SU-DHL-6 (cell line): Measurements from ENCODE around the gene MAPK10.

Experiments used
- H2AFZ ChIP-seq: fragments of 200-600 bp; sonication (generic); 2 replicates; pipeline ENCODE4 v1.6.1; 2014; ENCODE audit warnings: low read depth, mild to moderate bottlenecking, moderate library complexity, mixed read lengths, antibody characterized with exemption, low read length; ENCODE audit not compliant: severe bottlenecking
- H3F3A ChIP-seq: fragments of 200-600 bp; shearing (Covaris generic); 2 replicates; pipeline ENCODE4 v1.6.0; 2016; ENCODE audit warnings: antibody characterized with exemption, mild to moderate bottlenecking; ENCODE audit not compliant: insufficient read depth
- H3K27ac ChIP-seq: fragments of 200-600 bp; sonication (generic); 2 replicates; pipeline ENCODE4 v1.5.1; 2016; ENCODE audit warnings: low read depth, mild to moderate bottlenecking, low read length, moderate library complexity, mixed read lengths
- H3K27me3 ChIP-seq: fragments of 200-600 bp; sonication (generic), shearing (Covaris generic); 2 replicates; pipeline ENCODE4 v1.6.0; 2014; ENCODE audit warnings: mild to moderate bottlenecking, low read length
- H3K36me3 ChIP-seq: fragments of 200-600 bp; sonication (generic); 2 replicates; pipeline ENCODE4 v1.6.1; 2014; ENCODE audit warnings: mild to moderate bottlenecking, low read length, mixed read lengths
- H3K4me2 ChIP-seq: fragments of 300-600, 200-600 bp; shearing (Covaris generic), sonication (generic); 2 replicates; pipeline ENCODE4 v1.6.0; 2014; ENCODE audit warnings: low read length, low read depth, mild to moderate bottlenecking; ENCODE audit not compliant: poor library complexity, severe bottlenecking
- H3K4me3 ChIP-seq: fragments of 200-600 bp; sonication (generic); 2 replicates; pipeline ENCODE4 v1.5.1; 2014; ENCODE audit warnings: antibody characterized with exemption, low read length, mild to moderate bottlenecking, mixed read lengths; ENCODE audit not compliant: insufficient read depth, poor library complexity, severe bottlenecking
- H3K79me2 ChIP-seq: fragments of 200-600 bp; sonication (generic); 2 replicates; pipeline ENCODE4 v1.6.1; 2014; ENCODE audit warnings: mild to moderate bottlenecking, low read length, moderate library complexity; ENCODE audit not compliant: insufficient read depth
- H3K9ac ChIP-seq: fragments of 200-600 bp; sonication (generic); 2 replicates; pipeline ENCODE4 v1.7.0; 2014; ENCODE audit warnings: mild to moderate bottlenecking, low read length
- H3K9me2 ChIP-seq: fragments of 200-600 bp; sonication (generic); replicated peaks from 2 replicates; pipeline ENCODE4 v1.6.1; 2014; ENCODE audit warnings: low read length; ENCODE audit not compliant: insufficient read depth
- H3K9me3 ChIP-seq: fragments of 200-600 bp; sonication (generic); 2 replicates; pipeline ENCODE4 v1.6.1; 2014; ENCODE audit warnings: low read length, mixed read lengths; ENCODE audit not compliant: insufficient read depth
- H4K20me1 ChIP-seq: fragments of 200-600 bp; sonication (generic); 2 replicates; pipeline ENCODE4 v1.6.1; 2014; ENCODE audit warnings: low read depth, mild to moderate bottlenecking, antibody characterized with exemption, low read length, moderate library complexity, mixed read lengths
- EZH2phosphoT487 ChIP-seq: fragments of 200-600 bp; sonication (generic), shearing (Covaris generic); conservative IDR thresholded peaks from 2 replicates; pipeline ENCODE4 v1.6.1; 2018; ENCODE audit warnings: mild to moderate bottlenecking, antibody characterized with exemption, low read length, moderate library complexity, mixed read lengths
- TF ChIP-seq, protein P1 (sequence below): fragments of 200-600 bp; sonication (generic); IDR thresholded peaks from one replicate; pipeline ENCODE4 v1.5.1; 2017; ENCODE audit warnings: antibody characterized with exemption, mild to moderate bottlenecking, low read length, moderate library complexity; ENCODE audit not compliant: insufficient read depth, poor library complexity, severe bottlenecking

MAPK10 gene

GRCh38 chr4:86380181-86380724 is 20.4 kb upstream of the MAPK10 start:
- Histone ChIP-seq H3F3A (no peaks in the 10 kb centered on the region), H3K36me3 (no peaks in the 10 kb centered on the region), H3K9me3 (no peaks in the 10 kb centered on the region), H3K27me3 (no peaks in the 10 kb centered on the region), H3K9me2 (no peaks in the 10 kb centered on the region), H2AFZ (no peak overlapping the region), H3K79me2 (no peaks in the 10 kb centered on the region), H3K4me3 (no peak overlapping the region), H3K4me2 (no peak overlapping the region), H3K27ac (no peak overlapping the region), H4K20me1 (no peaks in the 10 kb centered on the region), H3K9ac (no peak overlapping the region)
- TF ChIP-seq, protein P1, sequence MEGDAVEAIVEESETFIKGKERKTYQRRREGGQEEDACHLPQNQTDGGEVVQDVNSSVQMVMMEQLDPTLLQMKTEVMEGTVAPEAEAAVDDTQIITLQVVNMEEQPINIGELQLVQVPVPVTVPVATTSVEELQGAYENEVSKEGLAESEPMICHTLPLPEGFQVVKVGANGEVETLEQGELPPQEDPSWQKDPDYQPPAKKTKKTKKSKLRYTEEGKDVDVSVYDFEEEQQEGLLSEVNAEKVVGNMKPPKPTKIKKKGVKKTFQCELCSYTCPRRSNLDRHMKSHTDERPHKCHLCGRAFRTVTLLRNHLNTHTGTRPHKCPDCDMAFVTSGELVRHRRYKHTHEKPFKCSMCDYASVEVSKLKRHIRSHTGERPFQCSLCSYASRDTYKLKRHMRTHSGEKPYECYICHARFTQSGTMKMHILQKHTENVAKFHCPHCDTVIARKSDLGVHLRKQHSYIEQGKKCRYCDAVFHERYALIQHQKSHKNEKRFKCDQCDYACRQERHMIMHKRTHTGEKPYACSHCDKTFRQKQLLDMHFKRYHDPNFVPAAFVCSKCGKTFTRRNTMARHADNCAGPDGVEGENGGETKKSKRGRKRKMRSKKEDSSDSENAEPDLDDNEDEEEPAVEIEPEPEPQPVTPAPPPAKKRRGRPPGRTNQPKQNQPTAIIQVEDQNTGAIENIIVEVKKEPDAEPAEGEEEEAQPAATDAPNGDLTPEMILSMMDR, result no peak
- no peak for TF ChIP-seq EZH2phosphoT487

DNA sequence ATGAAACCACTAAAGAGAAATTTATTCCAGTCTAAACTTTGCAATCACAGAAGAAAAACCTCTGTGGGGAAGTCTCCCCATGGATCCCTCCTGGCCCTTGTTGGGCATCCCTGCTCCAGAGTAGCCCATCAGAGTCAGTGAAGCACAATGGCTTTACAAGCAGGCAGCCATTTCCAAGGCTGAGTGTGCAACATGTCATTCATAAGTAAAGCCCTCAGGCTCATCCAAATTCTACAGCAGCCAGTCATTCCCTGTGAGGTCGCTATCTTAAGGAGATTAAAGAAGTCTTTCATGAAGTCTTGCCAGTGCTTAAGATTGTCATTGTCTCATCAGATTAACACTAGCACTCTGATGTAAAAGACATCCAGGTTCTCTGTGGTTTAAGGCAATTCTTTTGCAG is 17.0 kb upstream of the MAPK10 start:
- no peaks in the 10 kb centered on the region for H3K27me3 ChIP-seq
- H3F3A ChIP-seq, result no peaks in the 10 kb centered on the region
- H2AFZ ChIP-seq, result no peak overlapping the region
- H3K9ac ChIP-seq, result no peak overlapping the region
- TF ChIP-seq EZH2phosphoT487, result no peak
- TF ChIP-seq, protein P1, result no peak
- H4K20me1 ChIP-seq, result no peaks in the 10 kb centered on the region
- H3K4me3 ChIP-seq, result no peak overlapping the region
- no peaks in the 10 kb centered on the region for H3K79me2 ChIP-seq
- no peaks in the 10 kb centered on the region for H3K36me3 ChIP-seq
- H3K9me2 ChIP-seq, result no peaks in the 10 kb centered on the region
- H3K4me2 ChIP-seq, result no peak overlapping the region
- no peaks in the 10 kb centered on the region for H3K9me3 ChIP-seq
- H3K27ac ChIP-seq, result no peak overlapping the region

GRCh38 chr4:86368433-86368832 is 8.6 kb upstream of the MAPK10 start:
- no peaks in the 10 kb centered on the region for H3K27me3 ChIP-seq
- no peak overlapping the region for H3K4me2 ChIP-seq
- no peaks in the 10 kb centered on the region for H3K9me3 ChIP-seq
- H3F3A ChIP-seq, result no peaks in the 10 kb centered on the region
- no peak overlapping the region for H3K4me3 ChIP-seq
- H3K79me2 ChIP-seq, result no peaks in the 10 kb centered on the region
- no peaks in the 10 kb centered on the region for H4K20me1 ChIP-seq
- H3K9ac ChIP-seq, result no peak overlapping the region
- H3K36me3 ChIP-seq, result no peaks in the 10 kb centered on the region
- no peak overlapping the region for H2AFZ ChIP-seq
- H3K27ac ChIP-seq, result no peak overlapping the region
- no peak for TF ChIP-seq EZH2phosphoT487
- TF ChIP-seq, protein P1, result no peak
- no peaks in the 10 kb centered on the region for H3K9me2 ChIP-seq
